CD4-positive, alpha-beta T cell treated with Interleukin-4 for 1 hour (primary cell): Measurements from ENCODE around the gene ALDH1A1.

Source experiments
- DNase-seq, 2 donors: peaks; one replicate each; pipeline ENCODE4 v3.0.0-alpha.2; 2020 to 2022

ALDH1A1 gene

GRCh38 chr9:72914750-72915149 is 38.1 kb downstream of the ALDH1A1 start:
- no peak for DNase-seq

GRCh38 chr9:72913382-72914009 is 39.4 kb downstream of the ALDH1A1 start:
- DNase-seq: no peak

- no peak for DNase-seq
These were observed 40.1 kb downstream of the ALDH1A1 start for GRCh38 chr9:72912476-72913381.

GRCh38 chr9:72911816-72912215 is 41.0 kb downstream of the ALDH1A1 start:
- no peak for DNase-seq

GRCh38 chr9:72911247-72911775 is 41.5 kb downstream of the ALDH1A1 start:
- no peak for DNase-seq

- no peak for DNase-seq
These were observed 43.4 kb downstream of the ALDH1A1 start for GRCh38 chr9:72909428-72909827.

GRCh38 chr9:72907421-72907820 is 45.4 kb downstream of the ALDH1A1 start:
- DNase-seq: no peak

- no peak for DNase-seq
These were observed 46.0 kb downstream of the ALDH1A1 start for GRCh38 chr9:72906810-72907209.

- DNase-seq: no peak
These were observed 47.1 kb downstream of the ALDH1A1 start for GRCh38 chr9:72905514-72906480.

GRCh38 chr9:72904267-72905093 is 48.4 kb downstream of the ALDH1A1 start:
- no peak for DNase-seq

GRCh38 chr9:72903103-72903502 is 49.8 kb downstream of the ALDH1A1 start:
- no peak for DNase-seq

GRCh38 chr9:72902268-72902667 is 50.6 kb downstream of the ALDH1A1 start:
- DNase-seq: no peak

GRCh38 chr9:72899734-72900477 is 52.9 kb downstream of the ALDH1A1 start:
- DNase-seq: no peak

GRCh38 chr9:72898784-72899733 is 53.8 kb downstream of the ALDH1A1 start:
- DNase-seq: no peak

- no peak for DNase-seq
These were observed 54.5 kb downstream of the ALDH1A1 start for GRCh38 chr9:72898360-72898759.

- no peak for DNase-seq
These were observed 55.7 kb downstream of the ALDH1A1 start for GRCh38 chr9:72897069-72897649.

GRCh38 chr9:72896439-72896838 is 56.4 kb downstream of the ALDH1A1 start:
- DNase-seq: no peak

- DNase-seq: no peak
These were observed 57.7 kb downstream of the ALDH1A1 start for GRCh38 chr9:72895122-72895521.

GRCh38 chr9:72894342-72894741 is 58.5 kb downstream of the ALDH1A1 start:
- no peak for DNase-seq

GRCh38 chr9:72893437-72893836 is 59.4 kb downstream of the ALDH1A1 start:
- no peak for DNase-seq
